ENCODE data around the gene ATP10A.

ATP10A gene

GRCh38 chr15:25839638-25840156, 23.4 kb downstream of the ATP10A start:
- no peak overlapping the region for H3K27ac Mint-ChIP-seq
- CTCF ChIA-PET, result no interaction called here
- DNase-seq, result no peak
- peaks cover 43% of the 10 kb centered on the region for H3K36me3 Mint-ChIP-seq
- peaks cover 51% of the 10 kb centered on the region for H3K4me1 Mint-ChIP-seq
- H3K4me3 Mint-ChIP-seq, result no peak overlapping the region
- no peaks in the 10 kb centered on the region for H3K9me3 Mint-ChIP-seq
- no peaks in the 10 kb centered on the region for H3K27me3 Mint-ChIP-seq

- H3K9me3 Mint-ChIP-seq, result no peaks in the 10 kb centered on the region
- H3K27ac Mint-ChIP-seq, result no peak overlapping the region
- no peak for DNase-seq
- peaks cover 50% of the 10 kb centered on the region for H3K4me1 Mint-ChIP-seq
- H3K4me3 Mint-ChIP-seq, result no peak overlapping the region
- peaks cover 40% of the 10 kb centered on the region for H3K36me3 Mint-ChIP-seq
- CTCF ChIA-PET, result no interaction called here
- no peaks in the 10 kb centered on the region for H3K27me3 Mint-ChIP-seq
Measured at GRCh38 chr15:25838871-25839195, 24.3 kb downstream of the ATP10A start.

- Mint-ChIP-seq H3K4me1 (peaks cover 49% of the 10 kb centered on the region), H3K9me3 (no peaks in the 10 kb centered on the region), H3K27me3 (no peaks in the 10 kb centered on the region), H3K4me3 (no peak overlapping the region), H3K27ac (peak overlapping the region; percentile 9), H3K36me3 (peaks cover 35% of the 10 kb centered on the region)
- no peak for DNase-seq
- CTCF ChIA-PET, result no interaction called here
Measured at GRCh38 chr15:25838191-25838870, 24.8 kb downstream of the ATP10A start.

GRCh38 chr15:25832158-25832557, 31.0 kb downstream of the ATP10A start:
- Mint-ChIP-seq H3K9me3 (no peaks in the 10 kb centered on the region), H3K4me1 (peaks cover 23% of the 10 kb centered on the region), H3K36me3 (peaks cover 35% of the 10 kb centered on the region), H3K27me3 (no peaks in the 10 kb centered on the region), H3K4me3 (no peak overlapping the region), H3K27ac (no peak overlapping the region)
- no peak for DNase-seq
- CTCF ChIA-PET, result interaction anchor here (0.9 kb wide), 1 partner anchor 17 kb away, joined by 3 read pairs; no protein-coding TSS in a partner anchor

- H3K4me1 Mint-ChIP-seq, result peaks cover 18% of the 10 kb centered on the region
- peak overlapping the region; percentile 16 for H3K27ac Mint-ChIP-seq
- H3K27me3 Mint-ChIP-seq, result no peaks in the 10 kb centered on the region
- H3K36me3 Mint-ChIP-seq, result peaks cover 37% of the 10 kb centered on the region
- peaks cover 1% of the 10 kb centered on the region for H3K9me3 Mint-ChIP-seq
- no peak overlapping the region for H3K4me3 Mint-ChIP-seq
- CTCF ChIA-PET, result no interaction called here
- DNase-seq, result no peak
Measured at GRCh38 chr15:25830844-25831451, 32.2 kb downstream of the ATP10A start.

GRCh38 chr15:25829073-25829472, 34.1 kb downstream of the ATP10A start:
- Mint-ChIP-seq H3K9me3 (peaks cover 4% of the 10 kb centered on the region), H3K4me3 (no peak overlapping the region), H3K27me3 (no peaks in the 10 kb centered on the region), H3K27ac (no peak overlapping the region), H3K4me1 (peaks cover 16% of the 10 kb centered on the region), H3K36me3 (peaks cover 50% of the 10 kb centered on the region)
- CTCF ChIA-PET, result interaction anchor here (1.5 kb wide), 1 partner anchor 45 kb away, joined by 3 read pairs; no protein-coding TSS in a partner anchor
- DNase-seq, result no peak

GRCh38 chr15:25825207-25825606, 37.9 kb downstream of the ATP10A start:
- Mint-ChIP-seq H3K27me3 (no peaks in the 10 kb centered on the region), H3K27ac (no peak overlapping the region), H3K4me3 (no peak overlapping the region), H3K9me3 (peaks cover 4% of the 10 kb centered on the region), H3K4me1 (peaks cover 8% of the 10 kb centered on the region), H3K36me3 (peaks cover 38% of the 10 kb centered on the region)
- DNase-seq, result no peak
- CTCF ChIA-PET, result interaction anchor here (1.2 kb wide), 1 partner anchor 109 kb away, joined by 3 read pairs; no protein-coding TSS in a partner anchor

- no peaks in the 10 kb centered on the region for H3K27me3 Mint-ChIP-seq
- no peak overlapping the region for H3K4me3 Mint-ChIP-seq
- H3K4me1 Mint-ChIP-seq, result peaks cover 9% of the 10 kb centered on the region
- H3K36me3 Mint-ChIP-seq, result peaks cover 36% of the 10 kb centered on the region
- peaks cover 4% of the 10 kb centered on the region for H3K9me3 Mint-ChIP-seq
- CTCF ChIA-PET, result interaction anchor here (1.2 kb wide), 1 partner anchor 109 kb away, joined by 3 read pairs; no protein-coding TSS in a partner anchor
- no peak overlapping the region for H3K27ac Mint-ChIP-seq
- no peak for DNase-seq
Measured at GRCh38 chr15:25824618-25825017, 38.5 kb downstream of the ATP10A start.

- H3K9me3 Mint-ChIP-seq, result no peaks in the 10 kb centered on the region
- H3K4me1 Mint-ChIP-seq, result peaks cover 72% of the 10 kb centered on the region
- no peak for DNase-seq
- no peak overlapping the region for H3K27ac Mint-ChIP-seq
- H3K4me3 Mint-ChIP-seq, result peak overlapping the region; percentile 17
- peaks cover 20% of the 10 kb centered on the region for H3K36me3 Mint-ChIP-seq
- no peaks in the 10 kb centered on the region for H3K27me3 Mint-ChIP-seq
- CTCF ChIA-PET, result interaction anchor here (0.7 to 1.4 kb wide), 2 partner anchors 26 to 121 kb away, joined by 3 to 4 read pairs; no protein-coding TSS in a partner anchor
Measured at GRCh38 chr15:25812845-25813244, 50.3 kb downstream of the ATP10A start.

- Mint-ChIP-seq H3K27me3 (no peaks in the 10 kb centered on the region), H3K27ac (peak overlapping the region; percentile 83), H3K9me3 (no peaks in the 10 kb centered on the region), H3K4me3 (peak overlapping the region; percentile 64), H3K4me1 (peaks cover 74% of the 10 kb centered on the region), H3K36me3 (peaks cover 19% of the 10 kb centered on the region)
- DNase-seq, result no peak
- CTCF ChIA-PET, result interaction anchor here (1.4 kb wide), 2 partner anchors 28 to 122 kb away, joined by 4 to 6 read pairs; no protein-coding TSS in a partner anchor
Measured at GRCh38 chr15:25812073-25812472, 51.1 kb downstream of the ATP10A start.

GRCh38 chr15:25811481-25811906, 51.6 kb downstream of the ATP10A start:
- DNase-seq, result peak; percentile 43
- peaks cover 77% of the 10 kb centered on the region for H3K4me1 Mint-ChIP-seq
- no peaks in the 10 kb centered on the region for H3K27me3 Mint-ChIP-seq
- H3K27ac Mint-ChIP-seq, result peak overlapping the region; percentile 83
- peaks cover 22% of the 10 kb centered on the region for H3K36me3 Mint-ChIP-seq
- CTCF ChIA-PET, result interaction anchor here (1.4 to 1.6 kb wide), 2 partner anchors 28 to 123 kb away, joined by 4 to 6 read pairs; no protein-coding TSS in a partner anchor
- peak overlapping the region; percentile 64 for H3K4me3 Mint-ChIP-seq
- no peaks in the 10 kb centered on the region for H3K9me3 Mint-ChIP-seq

GRCh38 chr15:25810631-25811091, 52.5 kb downstream of the ATP10A start:
- peaks cover 22% of the 10 kb centered on the region for H3K36me3 Mint-ChIP-seq
- peak overlapping the region; percentile 64 for H3K4me3 Mint-ChIP-seq
- peak overlapping the region; percentile 83 for H3K27ac Mint-ChIP-seq
- H3K4me1 Mint-ChIP-seq, result peaks cover 85% of the 10 kb centered on the region
- no peaks in the 10 kb centered on the region for H3K9me3 Mint-ChIP-seq
- CTCF ChIA-PET, result interaction anchor here (1.0 to 1.6 kb wide), 3 partner anchors 27 to 123 kb away, joined by 3 to 4 read pairs (median 3); no protein-coding TSS in a partner anchor
- no peaks in the 10 kb centered on the region for H3K27me3 Mint-ChIP-seq
- DNase-seq, result peak; percentile 57

- no peak for DNase-seq
- H3K36me3 Mint-ChIP-seq, result peaks cover 21% of the 10 kb centered on the region
- H3K9me3 Mint-ChIP-seq, result no peaks in the 10 kb centered on the region
- H3K27me3 Mint-ChIP-seq, result no peaks in the 10 kb centered on the region
- CTCF ChIA-PET, result interaction anchor here (1.0 to 1.6 kb wide), 3 partner anchors 27 to 124 kb away, joined by 3 to 4 read pairs (median 3); no protein-coding TSS in a partner anchor
- H3K4me3 Mint-ChIP-seq, result no peak overlapping the region
- H3K27ac Mint-ChIP-seq, result peak overlapping the region; percentile 83
- H3K4me1 Mint-ChIP-seq, result peaks cover 86% of the 10 kb centered on the region
Measured at GRCh38 chr15:25810154-25810553, 53.0 kb downstream of the ATP10A start.

GRCh38 chr15:25807063-25807462, 56.1 kb downstream of the ATP10A start:
- DNase-seq, result no peak
- Mint-ChIP-seq H3K4me3 (no peak overlapping the region), H3K36me3 (peaks cover 18% of the 10 kb centered on the region), H3K27me3 (no peaks in the 10 kb centered on the region), H3K9me3 (no peaks in the 10 kb centered on the region), H3K27ac (no peak overlapping the region), H3K4me1 (peaks cover 57% of the 10 kb centered on the region)
- CTCF ChIA-PET, result interaction anchor here (1.5 kb wide), 1 partner anchor 23 kb away, joined by 6 read pairs; no protein-coding TSS in a partner anchor
